Measurements from ENCODE around the gene EHBP1L1. TPM values are rescaled to one million over a fixed set of nuclear protein-coding genes. Genes with fewer than 3 reads are reported as not detected.
"Not testable (repeated sequence)": the region's sequence is repeated elsewhere in the genome, so short reads cannot be mapped to it uniquely, and the experiment has no call there.

Gene EHBP1L1
- total RNA-seq, 2 experiments from 2014 or later, result 118 to 120 TPM

GRCh38 chr11:65636108-65637031, 60.5 kb downstream of the EHBP1L1 start:
- no peak overlapping the region for H3K4me3 Mint-ChIP-seq
- peaks cover 31% of the 10 kb centered on the region for H3K4me1 Mint-ChIP-seq
- H3K27me3 Mint-ChIP-seq, result no peaks in the 10 kb centered on the region
- no peaks in the 10 kb centered on the region for H3K9me3 Mint-ChIP-seq
- peaks cover 11% of the 10 kb centered on the region for H3K36me3 Mint-ChIP-seq
- POLR2A ChIA-PET, result interaction anchor here (1.3 to 9.3 kb wide), 2 partner anchors 16 to 66 kb away, joined by 3 to 182 read pairs; partner anchors contain the start of gene ZNRD2
- no peak for DNase-seq
- ATAC-seq (ENCODE audit: low read depth), result no peak
- H3K27ac Mint-ChIP-seq, result peak overlapping the region; percentile 76

GRCh38 chr11:65637032-65637557, 61.2 kb downstream of the EHBP1L1 start:
- H3K4me3 Mint-ChIP-seq, result peak overlapping the region; percentile 92
- no peak for ATAC-seq (ENCODE audit: low read depth)
- no peaks in the 10 kb centered on the region for H3K9me3 Mint-ChIP-seq

GRCh38 chr11:65637794-65638419, 62.1 kb downstream of the EHBP1L1 start, which contains the start of gene SIPA1:
Gene SIPA1 (plus strand): TSS chr11:65638101. CDS start chr11:65640922, 2,821 bp downstream.
- peak; percentile 94 for DNase-seq
- Mint-ChIP-seq H3K9me3 (no peaks in the 10 kb centered on the region), H3K4me3 (peak within 1 kb of the TSS; percentile 92), H3K27me3 (no peaks in the 10 kb centered on the region), H3K4me1 (peaks cover 37% of the 10 kb centered on the region), H3K27ac (peak within 1 kb of the TSS; percentile 93), H3K36me3 (peaks cover 16% of the 10 kb centered on the region)
- POLR2A ChIA-PET, result interaction anchor here (0.6 to 9.3 kb wide), 24 partner anchors 10 to 515 kb away, joined by 3 to 182 read pairs (median 4); partner anchors contain the start of genes FAM89B, MUS81, NEAT1 and PCNX3
- peak; percentile 34 for ATAC-seq (ENCODE audit: low read depth)

More at GRCh38 chr11:65637032-65637557, 61.2 kb downstream of the EHBP1L1 start:
- POLR2A ChIA-PET, result interaction anchor here (0.6 to 9.3 kb wide), 18 partner anchors 9 to 514 kb away, joined by 3 to 182 read pairs (median 6); partner anchors contain the start of genes FAM89B, MUS81, NEAT1 and PCNX3
- peaks cover 16% of the 10 kb centered on the region for H3K36me3 Mint-ChIP-seq
- peak overlapping the region; percentile 76 for H3K27ac Mint-ChIP-seq
- peaks cover 36% of the 10 kb centered on the region for H3K4me1 Mint-ChIP-seq
- DNase-seq, result no peak
- H3K27me3 Mint-ChIP-seq, result no peaks in the 10 kb centered on the region

GRCh38 chr11:65639228-65639597, 63.4 kb downstream of the EHBP1L1 start:
- peak overlapping the region; percentile 93 for H3K27ac Mint-ChIP-seq
- not testable (repeated sequence) for H3K27me3 Mint-ChIP-seq; H3K9me3 Mint-ChIP-seq; DNase-seq; ATAC-seq (ENCODE audit: low read depth)
- POLR2A ChIA-PET, result interaction anchor here (0.9 to 9.3 kb wide), 20 partner anchors 11 to 252 kb away, joined by 3 to 182 read pairs (median 6); partner anchors contain the start of genes CCDC85B, EHBP1L1, FAM89B and MAP3K11
- peaks cover 20% of the 10 kb centered on the region for H3K36me3 Mint-ChIP-seq
- peak overlapping the region; percentile 92 for H3K4me3 Mint-ChIP-seq
- H3K4me1 Mint-ChIP-seq, result peaks cover 42% of the 10 kb centered on the region

GRCh38 chr11:65639623-65640482, 64.0 kb downstream of the EHBP1L1 start:
- ATAC-seq (ENCODE audit: low read depth) (peak; percentile 49), DNase-seq (peak; percentile 73)
- Mint-ChIP-seq H3K9me3 (no peaks in the 10 kb centered on the region), H3K36me3 (peaks cover 18% of the 10 kb centered on the region), H3K27ac (peak overlapping the region; percentile 93), H3K4me1 (peaks cover 38% of the 10 kb centered on the region), H3K27me3 (no peaks in the 10 kb centered on the region), H3K4me3 (peak overlapping the region; percentile 92)
- POLR2A ChIA-PET, result interaction anchor here (0.6 to 9.3 kb wide), 21 partner anchors 12 to 261 kb away, joined by 3 to 182 read pairs (median 5); partner anchors contain the start of genes CCDC85B, EHBP1L1, FAM89B and FOSL1

- H3K27ac Mint-ChIP-seq, result peak overlapping the region; percentile 93
- no peaks in the 10 kb centered on the region for H3K27me3 Mint-ChIP-seq
Measured at GRCh38 chr11:65640483-65641296, 64.8 kb downstream of the EHBP1L1 start.

GRCh38 chr11:65641297-65642013, 65.6 kb downstream of the EHBP1L1 start:
- ATAC-seq (ENCODE audit: low read depth) (no peak), DNase-seq (no peak)
- POLR2A ChIA-PET, result interaction anchor here (9.3 kb wide), 1 partner anchor 11 kb away, joined by 182 read pairs; no protein-coding TSS in a partner anchor
- peaks cover 21% of the 10 kb centered on the region for H3K36me3 Mint-ChIP-seq
- H3K4me3 Mint-ChIP-seq, result peak overlapping the region; percentile 92
- H3K27ac Mint-ChIP-seq, result peak overlapping the region; percentile 89
- H3K4me1 Mint-ChIP-seq, result peaks cover 37% of the 10 kb centered on the region
- no peaks in the 10 kb centered on the region for H3K9me3 Mint-ChIP-seq
- H3K27me3 Mint-ChIP-seq, result no peaks in the 10 kb centered on the region

More at GRCh38 chr11:65640483-65641296, 64.8 kb downstream of the EHBP1L1 start:
- H3K36me3 Mint-ChIP-seq, result peaks cover 20% of the 10 kb centered on the region
- POLR2A ChIA-PET, result interaction anchor here (0.6 to 9.3 kb wide), 13 partner anchors 12 to 260 kb away, joined by 3 to 182 read pairs (median 5); partner anchors contain the start of genes EHBP1L1, FAM89B, FOSL1 and MUS81
- peaks cover 37% of the 10 kb centered on the region for H3K4me1 Mint-ChIP-seq
- peak overlapping the region; percentile 92 for H3K4me3 Mint-ChIP-seq
- peak; percentile 63 for DNase-seq
- ATAC-seq (ENCODE audit: low read depth), result peak; percentile 13
- no peaks in the 10 kb centered on the region for H3K9me3 Mint-ChIP-seq

Small RNAs within 50 kb of the gene (microRNA-seq; reads per million reads assigned to microRNA genes)
- not detected for gene MIR4690

Other genes with a start within 250 kb of the EHBP1L1 start
- gene DPF2, start 242.2 kb upstream of the EHBP1L1 start, total RNA-seq, result 10 to 100 TPM; 80.2 to 82.7 TPM
- gene TIGD3, start 221.3 kb upstream of the EHBP1L1 start, total RNA-seq, result 1 to 10 TPM in 1 of 2 experiments, under 1 TPM in 1; 0.97 to 1.2 TPM
- 10 to 100 TPM; 25.5 to 29.6 TPM for gene SLC25A45, start 193.4 kb upstream of the EHBP1L1 start, total RNA-seq
- 10 to 100 TPM; 51.5 to 55.4 TPM for gene FRMD8, start 189.4 kb upstream of the EHBP1L1 start, total RNA-seq
- gene NEAT1, start 153.3 kb upstream of the EHBP1L1 start, total RNA-seq, result 100 to 1,000 TPM; 402 to 407 TPM
- gene MALAT1, start 77.0 kb upstream of the EHBP1L1 start, total RNA-seq, result over 10,000 TPM; 13,719 to 14,448 TPM
- 10 to 100 TPM; 74.2 to 74.9 TPM for gene SCYL1, start 51.0 kb upstream of the EHBP1L1 start, total RNA-seq
- gene LTBP3, start 17.7 kb upstream of the EHBP1L1 start, total RNA-seq, result 100 to 1,000 TPM; 116 to 119 TPM
- 10 to 100 TPM; 27.2 to 30.0 TPM for gene ZNRD2, start 5.6 kb upstream of the EHBP1L1 start, total RNA-seq
- 10 to 100 TPM; 40.9 to 44.1 TPM for gene FAM89B, start 3.5 kb upstream of the EHBP1L1 start, total RNA-seq
- 1 to 10 TPM in 1 of 2 experiments, under 1 TPM in 1; 0.96 to 1.0 TPM for gene KCNK7, start 19.7 kb downstream of the EHBP1L1 start, total RNA-seq
- gene MAP3K11, start 38.2 kb downstream of the EHBP1L1 start, total RNA-seq, result 10 to 100 TPM; 69.9 to 73.1 TPM
- gene PCNX3, start 39.7 kb downstream of the EHBP1L1 start, total RNA-seq, result 10 to 100 TPM; 57.2 to 60.2 TPM
- gene SIPA1, start 62.0 kb downstream of the EHBP1L1 start, total RNA-seq, result 100 to 1,000 TPM; 245 to 266 TPM
- gene RELA, start 86.9 kb downstream of the EHBP1L1 start, total RNA-seq, result 100 to 1,000 TPM; 112 to 117 TPM
- 10 to 100 TPM; 75.6 to 82.6 TPM for gene KAT5, start 136.2 kb downstream of the EHBP1L1 start, total RNA-seq
- 10 to 100 TPM; 74.8 to 84.2 TPM for gene RNASEH2C, start 144.7 kb downstream of the EHBP1L1 start, total RNA-seq
- 10 to 100 TPM; 27.9 to 29.0 TPM for gene AP5B1, start 204.9 kb downstream of the EHBP1L1 start, total RNA-seq
- gene OVOL1, start 211.0 kb downstream of the EHBP1L1 start, total RNA-seq, result under 1 TPM; 0.14 to 0.17 TPM

Measured in activated naive CD8-positive, alpha-beta T cell treated with anti-CD3 and anti-CD28 coated beads, Interleukin-2, amount 10 ng/mL, durations not matched to agents 7 days and 5 days (primary cell).